Suppressor macrophage (primary cell): Measurements from ENCODE around the gene SUSD6.
"Not testable (repeated sequence)": the region's sequence is repeated elsewhere in the genome, so short reads cannot be mapped to it uniquely, and the experiment has no call there.

Experiments
- DNase-seq, 4 experiments: peaks; one replicate each; pipeline ENCODE4 v3.0.0-alpha.2; 2020 to 2022

The SUSD6 gene

DNA sequence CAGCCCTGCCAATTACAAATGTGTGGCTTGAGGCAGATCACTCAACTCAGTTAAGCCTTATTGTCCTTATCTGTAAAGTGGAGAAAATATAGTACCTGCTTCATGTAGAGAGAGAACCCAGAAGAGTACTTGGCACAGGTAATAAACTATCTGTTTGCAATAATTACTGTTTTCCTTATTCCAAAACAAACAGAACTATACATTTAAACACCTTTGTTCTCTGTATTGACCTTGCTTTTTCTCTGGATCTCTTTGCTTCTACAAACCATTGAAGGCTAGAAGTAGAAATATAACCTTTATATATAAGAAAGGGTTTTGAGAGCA, 84.8 kb downstream of the SUSD6 start:
- no peak for DNase-seq

- DNase-seq: no peak
Measured at GRCh38 chr14:69696633-69697557, 85.5 kb downstream of the SUSD6 start.

GRCh38 chr14:69698572-69698971, 87.2 kb downstream of the SUSD6 start:
- no peak for DNase-seq

DNA sequence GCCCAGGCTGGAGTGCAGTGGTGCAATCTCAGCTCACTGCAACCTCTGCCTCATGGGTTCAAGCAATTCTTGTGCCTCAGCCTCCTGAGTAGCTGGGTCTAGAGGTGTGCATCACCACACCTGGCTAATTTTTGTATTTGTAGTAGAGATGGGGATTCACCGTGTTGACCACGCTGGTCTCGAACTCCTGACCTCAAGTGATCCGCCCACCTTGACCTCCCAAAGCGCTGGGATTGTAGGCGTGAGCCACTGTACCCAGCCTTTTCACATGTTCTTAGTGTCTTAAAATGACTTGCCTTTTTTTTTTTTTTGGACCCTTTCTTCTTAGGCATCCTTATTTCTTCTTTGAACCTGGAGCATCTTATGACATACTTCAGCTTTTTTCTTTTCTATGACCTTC, 87.8 kb downstream of the SUSD6 start:
- not testable (repeated sequence) for DNase-seq

DNA sequence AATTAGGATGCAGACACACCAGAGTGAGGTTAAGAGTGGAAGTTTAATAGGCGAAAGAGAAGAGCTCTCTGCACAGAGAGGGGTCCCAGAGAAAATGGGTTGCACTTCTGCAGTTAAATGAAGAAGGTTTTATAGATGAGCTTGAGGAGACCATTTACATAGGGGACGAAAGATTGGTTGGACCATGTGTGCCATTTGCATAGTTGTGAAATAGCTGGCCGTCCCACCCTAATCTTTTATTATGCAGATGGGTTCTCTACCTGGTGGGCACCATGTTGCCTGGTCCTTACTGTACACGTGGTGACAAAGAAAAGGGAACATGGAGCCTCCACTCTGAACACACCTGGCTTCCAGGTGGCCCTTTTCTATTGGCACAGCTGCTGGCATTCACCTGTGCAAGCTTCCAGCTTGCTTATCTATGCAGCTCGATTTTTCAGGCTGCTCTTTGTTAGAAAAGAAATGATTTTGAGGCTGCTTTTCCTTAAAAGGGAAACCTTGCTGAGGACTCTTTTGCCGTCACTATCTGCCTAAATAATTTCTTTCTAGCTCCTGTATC, 88.4 kb downstream of the SUSD6 start:
- no peak for DNase-seq

DNA sequence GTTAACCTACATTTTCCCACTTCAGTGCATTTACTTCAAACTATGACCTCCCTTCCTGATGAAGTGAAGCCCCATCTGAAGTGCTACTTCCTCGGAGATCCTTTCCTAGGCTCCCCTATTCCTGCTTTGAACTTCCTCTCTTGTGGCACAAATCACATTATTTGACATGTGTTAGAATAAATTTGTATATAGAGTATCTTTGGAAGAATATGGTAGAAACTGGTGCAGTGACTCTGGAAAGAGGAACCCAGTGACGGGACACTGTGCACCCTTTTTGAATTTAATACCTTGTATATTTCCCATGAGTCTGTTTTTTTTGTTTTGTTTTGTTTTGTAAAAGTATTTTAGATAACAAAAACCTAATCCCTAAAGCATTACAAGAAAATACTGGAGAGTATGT, 89.2 kb downstream of the SUSD6 start:
- DNase-seq: peak in 3 of 4 experiments; percentile 35 to 55 (median 55)

DNA sequence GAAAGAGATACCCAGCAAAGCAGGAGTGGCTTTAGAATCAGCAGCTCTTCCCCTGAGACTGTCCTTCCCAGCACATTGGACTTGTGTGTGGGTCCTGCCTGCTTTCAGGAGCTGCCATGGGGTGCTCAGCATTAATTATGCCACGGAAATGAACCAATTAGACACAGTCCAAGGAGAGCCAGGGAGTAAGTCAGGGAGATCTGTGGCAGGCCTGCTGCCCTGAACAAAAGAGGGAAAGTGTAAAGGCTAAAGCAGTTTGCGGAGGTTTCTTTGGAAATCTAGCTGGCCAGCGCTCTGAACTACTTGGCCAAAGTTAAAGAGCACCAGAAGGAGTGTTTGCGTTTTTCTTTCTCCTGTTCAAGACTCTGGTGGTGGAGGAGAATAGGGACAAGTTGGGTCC, 89.9 kb downstream of the SUSD6 start:
- DNase-seq: no peak

GRCh38 chr14:69701857-69702256, 90.5 kb downstream of the SUSD6 start:
- DNase-seq: peak in 3 of 4 experiments; percentile 39 to 48 (median 42)

GRCh38 chr14:69703047-69704039, 91.9 kb downstream of the SUSD6 start:
- DNase-seq: peak; percentile 78 to 92 (median 86)

DNA sequence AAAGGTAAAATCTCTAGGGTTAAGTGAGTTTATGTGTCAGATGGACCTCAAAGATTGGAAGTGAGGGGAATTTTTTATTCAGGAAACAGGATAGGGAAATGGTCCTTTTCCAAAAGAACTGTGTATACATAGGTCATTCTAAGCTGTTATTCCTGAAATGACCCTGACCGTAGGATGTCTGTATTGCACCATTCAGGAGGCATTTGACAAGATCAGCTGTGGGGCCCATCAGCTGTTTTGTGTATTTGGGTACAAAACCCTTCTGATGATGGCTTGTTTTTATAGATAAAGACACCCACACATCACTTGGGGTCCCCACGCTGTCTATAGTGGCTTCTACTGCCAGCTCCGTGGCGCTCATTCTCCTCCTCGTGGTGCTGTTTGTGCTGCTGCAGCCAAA, 92.9 kb downstream of the SUSD6 start:
- no peak for DNase-seq

DNA sequence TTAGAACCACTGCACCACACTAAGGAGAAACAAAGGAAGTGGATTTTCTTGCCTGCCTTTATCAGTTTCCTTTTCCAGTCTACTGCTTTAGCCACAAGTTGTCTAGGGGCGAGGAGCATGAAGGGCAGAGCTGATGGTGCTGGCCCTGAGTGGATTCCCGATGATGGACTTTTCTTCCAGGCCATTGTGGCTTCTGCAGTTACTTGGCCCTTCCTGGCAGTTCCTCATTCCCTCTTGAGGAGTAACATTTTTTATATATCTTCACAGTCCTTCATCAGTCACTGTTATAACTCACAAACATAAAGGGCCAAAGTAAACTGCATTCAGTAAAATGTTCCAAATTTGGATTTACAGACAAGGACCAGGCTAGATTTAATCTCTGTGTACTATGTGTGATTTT, 94.3 kb downstream of the SUSD6 start:
- peak in 3 of 4 experiments; percentile 41 to 46 (median 43) for DNase-seq

- DNase-seq: peak in 2 of 4 experiments; percentile 34 to 47
Measured at GRCh38 chr14:69708049-69708448, 96.7 kb downstream of the SUSD6 start.

DNA sequence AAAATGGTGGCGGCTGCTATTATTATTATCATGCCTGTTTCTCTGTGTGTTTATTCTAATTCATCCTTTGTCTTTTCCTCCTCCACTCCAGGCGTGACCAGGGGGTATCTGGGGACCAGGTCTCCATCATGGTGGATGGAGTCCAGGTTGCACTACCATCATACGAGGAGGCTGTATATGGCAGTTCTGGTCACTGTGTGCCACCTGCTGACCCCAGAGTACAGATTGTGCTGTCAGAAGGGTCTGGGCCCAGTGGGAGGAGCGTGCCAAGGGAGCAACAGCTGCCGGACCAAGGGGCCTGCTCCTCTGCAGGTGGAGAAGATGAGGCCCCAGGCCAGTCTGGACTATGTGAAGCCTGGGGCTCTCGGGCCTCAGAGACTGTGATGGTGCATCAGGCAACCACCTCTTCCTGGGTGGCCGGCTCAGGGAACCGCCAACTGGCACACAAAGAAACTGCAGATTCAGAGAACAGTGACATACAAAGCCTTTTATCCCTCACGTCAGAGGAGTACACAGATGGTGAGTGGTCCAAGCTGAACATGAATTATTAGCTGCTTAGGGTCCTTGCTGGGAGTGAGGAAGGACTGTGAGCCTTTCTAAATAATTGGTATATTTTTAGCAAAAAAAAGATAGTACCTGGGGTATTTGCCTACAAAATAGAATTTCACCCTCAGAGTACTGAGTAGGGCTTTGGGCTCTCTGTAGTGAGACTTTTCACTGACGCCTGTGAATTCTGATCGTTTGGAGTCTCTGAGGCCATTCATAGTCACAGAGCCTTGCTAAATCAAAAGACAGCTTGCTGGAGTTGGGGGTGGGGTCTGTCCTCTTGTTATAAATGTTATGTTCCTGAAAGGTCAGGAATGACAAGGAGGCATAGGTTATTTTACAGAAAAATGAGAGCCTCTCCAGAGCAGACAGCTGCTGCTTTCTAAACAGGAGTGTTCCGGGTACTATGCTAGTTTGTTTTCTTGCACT, 97.5 kb downstream of the SUSD6 start:
- DNase-seq: peak in 2 of 4 experiments; percentile 49

DNA sequence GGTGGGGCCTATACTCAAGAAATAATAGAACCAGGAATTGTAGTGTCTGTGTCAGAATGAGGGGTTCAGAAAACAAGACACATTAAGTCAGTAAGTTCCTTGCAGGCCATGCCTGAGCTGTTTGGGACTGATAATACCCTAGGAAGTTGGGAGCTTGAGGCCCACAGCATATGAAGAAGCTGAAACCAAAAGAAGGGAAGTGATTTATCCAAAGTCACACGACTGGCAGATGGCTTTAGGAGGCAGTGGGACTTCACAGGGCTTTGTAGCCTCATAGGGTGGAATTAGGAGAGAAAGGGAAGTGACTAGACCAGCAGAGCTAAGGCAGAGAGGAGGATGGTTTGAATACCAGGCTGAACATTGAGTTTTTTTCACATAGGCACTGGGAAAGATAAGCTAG, 99.0 kb downstream of the SUSD6 start:
- peak; percentile 81 to 94 (median 88) for DNase-seq

DNA sequence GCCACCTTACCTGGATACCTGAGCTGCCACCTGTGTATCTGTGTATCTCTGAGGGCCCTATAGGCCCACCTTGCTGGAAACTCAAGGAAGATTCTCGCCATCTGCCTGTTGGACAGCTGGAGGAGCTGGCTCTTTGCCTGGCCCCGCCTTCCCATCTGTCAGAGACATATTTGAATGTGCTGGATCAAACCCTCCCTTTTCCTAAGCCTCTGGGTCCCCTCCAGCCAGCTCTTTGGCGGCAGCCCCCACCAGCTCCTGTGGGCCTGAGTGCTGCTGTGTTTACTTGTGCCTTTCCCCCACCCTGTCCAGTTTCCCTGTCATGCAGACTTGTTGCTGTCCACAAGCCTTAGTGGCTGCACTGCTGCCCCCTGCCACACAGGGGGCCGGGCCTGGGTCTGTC, 99.7 kb downstream of the SUSD6 start:
- DNase-seq: no peak

DNA sequence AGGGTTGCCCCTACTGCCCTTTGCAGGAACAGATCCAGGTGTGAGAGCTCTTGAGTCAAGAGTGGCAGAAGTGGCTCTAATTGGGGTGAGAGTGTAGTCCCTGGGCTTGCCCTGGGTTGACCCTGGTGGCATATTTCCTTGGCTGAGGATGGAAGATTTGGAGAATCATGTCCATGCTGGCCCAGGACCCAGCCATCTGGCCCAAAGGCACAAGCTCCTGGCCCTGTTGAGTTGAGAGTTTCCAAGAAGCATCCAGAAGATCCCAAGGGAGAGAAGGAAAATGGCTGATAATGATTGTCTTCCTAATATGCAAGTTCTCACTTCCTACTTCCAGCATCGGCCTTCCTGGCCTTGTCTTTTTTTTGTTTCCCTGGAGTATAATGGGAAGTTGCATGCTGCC, 100.1 kb downstream of the SUSD6 start:
- no peak for DNase-seq

DNA sequence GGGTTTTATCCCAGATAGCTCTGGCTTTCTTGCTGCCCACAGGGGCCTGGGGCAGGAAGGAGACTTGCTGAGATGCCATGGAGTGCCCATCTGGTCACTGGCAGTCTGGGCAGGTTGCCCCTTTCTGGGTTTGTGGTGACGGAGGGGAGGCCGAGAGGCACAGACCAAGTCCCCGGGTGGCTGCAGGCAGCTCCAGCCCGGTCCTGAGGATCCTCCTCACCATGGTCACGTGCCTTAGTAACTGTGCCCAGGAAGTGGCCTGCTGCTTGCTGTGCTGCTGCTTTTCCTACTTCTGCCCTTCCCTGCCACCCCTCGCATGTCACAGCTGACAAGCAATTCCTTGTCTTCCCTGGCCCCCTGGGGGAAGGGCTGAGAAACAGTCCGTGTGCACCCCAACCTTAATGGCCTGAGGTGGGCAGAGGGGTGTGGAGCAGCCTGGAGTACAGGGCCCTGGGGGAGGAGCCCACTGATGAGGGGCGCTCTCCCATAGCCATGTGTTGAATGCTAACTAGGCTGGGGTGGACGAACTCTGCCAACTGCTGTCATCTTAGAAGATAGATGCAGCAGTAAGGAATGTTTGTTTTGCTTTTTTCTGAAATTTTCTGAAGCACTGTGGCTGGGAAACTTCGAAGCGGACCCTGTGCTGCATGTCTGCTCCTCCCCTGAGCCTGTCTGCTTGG, 100.6 kb downstream of the SUSD6 start:
- peak; percentile 29 to 67 (median 48) for DNase-seq

DNA sequence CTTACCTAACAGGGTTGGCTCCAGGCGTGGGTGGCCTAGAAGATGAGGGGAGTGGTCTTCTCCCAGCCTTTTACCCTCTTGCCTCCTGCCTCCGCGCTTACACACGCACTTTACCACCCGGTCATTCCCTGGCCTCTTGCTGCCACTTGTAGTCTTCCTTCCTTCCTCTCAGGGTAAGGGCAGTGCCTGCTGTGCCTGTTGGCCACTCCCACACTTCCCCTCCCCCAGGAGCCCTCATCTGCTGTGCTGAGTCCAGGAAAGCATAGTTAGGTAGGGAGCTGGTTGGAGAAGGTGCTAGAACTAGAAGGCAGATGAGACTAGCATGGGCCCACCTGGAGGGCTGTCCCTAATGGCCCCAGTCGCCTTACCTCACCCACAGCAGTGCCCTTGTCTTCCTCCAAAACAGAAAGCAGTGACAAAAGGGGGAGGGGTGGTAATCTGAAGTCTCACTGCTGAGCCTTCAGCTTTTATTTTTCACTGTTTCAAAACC, 101.2 kb downstream of the SUSD6 start:
- peak in 3 of 4 experiments; percentile 56 to 70 (median 66) for DNase-seq

DNA sequence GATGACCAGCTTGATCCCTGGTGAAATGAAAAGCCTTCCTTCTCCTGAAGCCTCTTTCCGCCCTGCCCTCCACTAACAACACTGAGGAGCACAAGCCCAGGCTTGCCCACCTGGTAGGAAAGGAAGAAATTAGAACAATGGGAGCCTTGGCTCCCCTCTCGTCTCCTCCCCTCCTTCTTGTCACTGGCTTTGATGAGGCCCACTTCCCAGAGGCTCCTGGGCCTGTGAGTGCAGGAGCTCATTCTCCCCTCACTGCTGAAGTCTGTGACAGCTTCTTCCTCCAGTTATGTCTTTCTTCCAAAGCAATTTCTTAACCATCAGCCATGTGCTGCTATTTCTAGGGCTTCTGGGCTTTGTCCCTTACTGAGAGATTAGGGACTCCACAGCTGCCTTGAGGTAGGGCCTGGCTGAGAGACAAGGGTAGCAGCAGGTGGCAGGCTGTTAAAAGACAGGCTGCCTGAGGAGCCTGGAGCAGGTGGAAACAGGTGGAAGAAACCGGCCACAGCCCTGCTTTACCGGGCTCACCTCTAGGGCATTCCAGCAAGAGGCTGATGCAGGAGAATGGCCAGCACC, 101.9 kb downstream of the SUSD6 start:
- DNase-seq: no peak

DNA sequence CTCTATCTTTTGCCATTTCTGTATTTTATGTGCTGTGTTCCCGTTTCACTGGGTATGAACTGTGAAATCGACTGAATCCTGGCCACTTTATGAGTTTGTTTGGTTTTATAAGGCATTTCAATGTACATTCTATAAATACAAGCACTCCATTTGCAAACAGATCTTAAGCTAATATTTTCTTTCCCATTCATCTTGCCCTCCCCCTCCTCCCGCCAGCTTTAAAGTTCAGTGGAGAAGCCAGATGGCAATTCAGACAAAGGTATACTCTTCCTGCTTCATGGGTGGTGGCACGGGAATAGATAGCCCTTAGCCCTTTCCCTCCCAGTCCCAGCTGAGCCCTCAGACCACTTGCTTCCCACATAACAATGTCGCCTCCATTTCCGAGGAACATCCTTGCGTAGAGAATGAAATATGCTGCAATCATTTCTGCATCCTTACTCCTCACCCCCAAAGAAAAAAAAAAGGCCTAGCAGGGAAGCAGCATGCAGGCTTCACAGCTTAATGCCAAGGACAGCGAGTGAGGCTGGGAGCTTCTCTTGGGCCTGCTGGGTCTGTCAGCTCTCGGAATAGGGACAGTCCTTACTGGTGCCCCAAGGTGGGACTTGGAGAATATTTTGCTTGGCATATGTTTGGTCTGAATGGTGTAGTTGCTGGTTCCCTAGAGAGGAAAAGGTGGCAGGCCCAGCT, 102.7 kb downstream of the SUSD6 start:
- no peak for DNase-seq
